HCT116 (cell line): Measurements from ENCODE around the gene ADARB2.

ENCODE experiments used
- CEBPB ChIP-seq: IDR thresholded peaks from 2 replicates; pipeline ENCODE4 v1.6.1; 2012; ENCODE audit warnings: low read depth
- CTCF ChIP-seq, 3 experiments: fragments of 200-600 bp in 1 of 3; sonication (generic) in 1 of 3; IDR thresholded peaks in 2 of 3; conservative IDR thresholded peaks in 1 of 3; 2 replicates each; pipeline ENCODE4 v1.5.1; 2012 to 2017; ENCODE audit warnings: low read depth in 2 of 3, low read length in 2 of 3, antibody characterized with exemption in 1 of 3, borderline replicate concordance in 1 of 3, control low read depth in 1 of 3, mild to moderate bottlenecking in 1 of 3, mixed read lengths in 1 of 3, mixed run types in 1 of 3, moderate library complexity in 1 of 3; ENCODE audit not compliant: insufficient read depth in 1 of 3
- EZH2 ChIP-seq: fragments of 200-600 bp; sonication (generic); IDR thresholded peaks from 2 replicates; pipeline ENCODE4 v1.6.1; 2017; ENCODE audit warnings: antibody characterized with exemption, mixed run types
- EZH2phosphoT487 ChIP-seq: fragments of 200-600 bp; IDR thresholded peaks from 2 replicates; pipeline ENCODE4 v1.6.1; 2018; ENCODE audit warnings: antibody characterized with exemption, borderline replicate concordance
- JUND ChIP-seq: IDR thresholded peaks from 2 replicates; pipeline ENCODE4 v1.6.1; 2012
- POLR2A ChIP-seq: IDR thresholded peaks from 2 replicates; pipeline ENCODE4 v1.7.0; 2011; ENCODE audit warnings: borderline replicate concordance; ENCODE audit not compliant: insufficient read depth, insufficient read length; ENCODE audit errors: extremely low read depth
- POLR2AphosphoS5 ChIP-seq: IDR thresholded peaks from 2 replicates; pipeline ENCODE4 v1.6.1; 2011; ENCODE audit warnings: mild to moderate bottlenecking, low read depth, low read length, moderate library complexity
- SIN3A ChIP-seq: IDR thresholded peaks from 2 replicates; pipeline ENCODE4 v1.6.1; 2012; ENCODE audit warnings: low read depth
- ZFX ChIP-seq: fragments of 450-650 bp; IDR thresholded peaks from 2 replicates; pipeline ENCODE4 v1.6.1; 2017

DNA sequence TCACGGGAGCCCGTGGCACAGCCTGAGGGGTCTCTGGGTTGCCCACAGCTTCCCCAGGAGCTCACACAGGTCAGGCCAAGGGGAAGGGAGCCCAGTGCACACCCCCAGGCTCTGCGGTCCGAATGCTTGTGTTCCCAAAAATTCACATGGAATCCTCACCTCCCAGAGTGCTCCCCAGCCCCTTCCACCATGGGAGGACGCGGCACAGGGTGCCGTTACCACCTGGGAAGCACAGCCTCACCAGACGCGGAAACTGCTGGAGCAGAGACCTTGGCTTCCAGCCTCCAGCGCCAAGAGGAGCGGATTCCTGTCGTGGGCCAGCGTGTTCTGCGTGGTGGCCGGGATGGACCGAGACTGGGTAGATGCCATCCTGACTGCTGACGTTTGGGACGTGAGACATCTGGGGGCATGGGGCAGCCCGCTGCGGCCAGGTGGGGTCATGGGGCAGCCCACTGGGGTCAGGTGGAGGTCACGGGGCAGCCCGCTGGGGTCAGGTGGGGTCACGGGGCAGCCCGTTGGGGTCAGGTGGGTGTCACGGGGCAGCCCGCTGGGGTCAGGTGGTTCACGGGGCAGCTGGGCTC is 531.8 kb downstream of the ADARB2 start:
- TF ChIP-seq POLR2A (no peak), EZH2phosphoT487 (no peak), ZFX (no peak), CTCF (IDR thresholded peaks at IDR 0.05 in 2 of 3, conservative IDR thresholded peaks at IDR 0.05 in 1 of 3; ENCODE audit: borderline replicate concordance in 1 of 3, insufficient read depth in 1 of 3, low read depth in 2 of 3, low read length in 2 of 3) (no peak), SIN3A (no peak), POLR2AphosphoS5 (no peak), EZH2 (no peak), CEBPB (no peak), JUND (no peak)
